Right atrium auricular region (tissue), 2 donors: ENCODE data around the gene NRP1. TPM values are rescaled to one million over a fixed set of nuclear protein-coding genes. Genes with fewer than 3 reads are reported as not detected.

Experiments used
- DNase-seq: peaks from one replicate; pipeline ENCODE4 v3.0.0-alpha.2; 2019; ENCODE audit warnings: low spot score
- H3K27ac ChIP-seq, 2 donors: fragments of 200-600 bp; sonication (generic); 1 replicate in 1 of 2; 2 replicates in 1 of 2; pipeline ENCODE4 v1.5.1; 2016 to 2019
- H3K27me3 ChIP-seq, 2 donors: fragments of 200-600 bp; sonication (generic); one replicate each; pipeline versions ENCODE4 v1.5.1 to v1.6.0; 2017 to 2019
- H3K36me3 ChIP-seq: fragments of 200-600 bp; sonication (generic); one replicate; pipeline ENCODE4 v1.5.1; 2016
- H3K4me1 ChIP-seq, 2 donors: fragments of 200-600 bp; sonication (generic); one replicate each; pipeline versions ENCODE4 v1.5.1 to v1.6.0; 2017 to 2019
- H3K4me3 ChIP-seq, 2 donors: fragments of 200-600 bp; sonication (generic); 1 replicate in 1 of 2; 2 replicates in 1 of 2; pipeline ENCODE4 v1.5.1; 2017 to 2019; ENCODE audit warnings: mild to moderate bottlenecking in 1 of 2, moderate library complexity in 1 of 2
- H3K9me3 ChIP-seq, 2 donors: fragments of 200-600 bp; sonication (generic); one replicate each; pipeline ENCODE4 v1.5.1; 2019
- CTCF ChIP-seq, 2 donors: fragments of 200-600 bp; sonication (generic); IDR thresholded peaks; one replicate each; pipeline ENCODE4 v1.5.1; 2019; ENCODE audit warnings: antibody characterized with exemption in 2 of 2
- total RNA-seq, 2 donors: library from RNA; depleted of rRNA; stranded (reverse); fragments of >200 nt; gene quantifications; one replicate each; pipeline ENCODE4 v1.1.0, GENCODE V29; 2016

NRP1 gene
- total RNA-seq, 2 donors from 2014 or later = 54.6 to 83.1 TPM

GRCh38 chr10:33326933-33327332 lies 7.5 kb downstream of the NRP1 start:
- no peaks in the 10 kb centered on the region for H3K9me3 ChIP-seq
- no peak for DNase-seq
- H3K27ac ChIP-seq = peak overlapping the region; percentile 52 to 73
- no peak overlapping the region for H3K4me3 ChIP-seq
- TF ChIP-seq CTCF (IDR thresholded peaks at IDR 0.05) = no peak
- H3K36me3 ChIP-seq = peaks cover 18% of the 10 kb centered on the region
- peaks cover 0 to 67% of the 10 kb centered on the region in 2 donors for H3K4me1 ChIP-seq
- H3K27me3 ChIP-seq = no peaks in the 10 kb centered on the region

- TF ChIP-seq CTCF (IDR thresholded peaks at IDR 0.05) = no peak
- H3K36me3 ChIP-seq = peaks cover 18% of the 10 kb centered on the region
- no peaks in the 10 kb centered on the region for H3K27me3 ChIP-seq
- H3K27ac ChIP-seq = peak overlapping the region; percentile 33 to 73
- H3K9me3 ChIP-seq = no peaks in the 10 kb centered on the region
- H3K4me1 ChIP-seq = peaks cover 0 to 67% of the 10 kb centered on the region in 2 donors
- H3K4me3 ChIP-seq = peak overlapping the region in 1 of 2 donors; percentile 21
- DNase-seq = no peak
Measured at GRCh38 chr10:33325929-33326328, 8.5 kb downstream of the NRP1 start.

GRCh38 chr10:33323721-33324120 lies 10.7 kb downstream of the NRP1 start:
- no peak for TF ChIP-seq CTCF (IDR thresholded peaks at IDR 0.05)
- no peaks in the 10 kb centered on the region for H3K27me3 ChIP-seq
- peaks cover 0 to 71% of the 10 kb centered on the region in 2 donors for H3K4me1 ChIP-seq
- DNase-seq = no peak
- H3K4me3 ChIP-seq = no peak overlapping the region
- H3K9me3 ChIP-seq = no peaks in the 10 kb centered on the region
- no peak overlapping the region for H3K27ac ChIP-seq
- H3K36me3 ChIP-seq = peaks cover 8% of the 10 kb centered on the region

GRCh38 chr10:33321516-33321915 lies 13.0 kb downstream of the NRP1 start:
- H3K36me3 ChIP-seq = no peaks in the 10 kb centered on the region
- no peaks in the 10 kb centered on the region for H3K9me3 ChIP-seq
- TF ChIP-seq CTCF (IDR thresholded peaks at IDR 0.05) = no peak
- no peak overlapping the region for H3K4me3 ChIP-seq
- H3K27me3 ChIP-seq = no peaks in the 10 kb centered on the region
- no peak for DNase-seq
- H3K4me1 ChIP-seq = peaks cover 0 to 73% of the 10 kb centered on the region in 2 donors
- no peak overlapping the region for H3K27ac ChIP-seq

- Histone ChIP-seq H3K27me3 (no peaks in the 10 kb centered on the region), H3K4me1 (peaks cover 0 to 73% of the 10 kb centered on the region in 2 donors), H3K27ac (no peak overlapping the region), H3K4me3 (no peak overlapping the region), H3K36me3 (no peaks in the 10 kb centered on the region), H3K9me3 (no peaks in the 10 kb centered on the region)
- TF ChIP-seq CTCF (IDR thresholded peaks at IDR 0.05) = no peak
- no peak for DNase-seq
Measured at GRCh38 chr10:33320288-33320687, 14.2 kb downstream of the NRP1 start.

GRCh38 chr10:33315891-33316290 lies 18.6 kb downstream of the NRP1 start:
- DNase-seq = no peak
- Histone ChIP-seq H3K4me3 (no peak overlapping the region), H3K9me3 (no peaks in the 10 kb centered on the region), H3K36me3 (peaks cover 6% of the 10 kb centered on the region), H3K27me3 (no peaks in the 10 kb centered on the region), H3K27ac (peak overlapping the region in 1 of 2 donors; percentile 33), H3K4me1 (peaks cover 0 to 63% of the 10 kb centered on the region in 2 donors)
- TF ChIP-seq CTCF (IDR thresholded peaks at IDR 0.05) = no peak
